Right hindlimb (tissue), 1 donor: ENCODE measurements around the gene CHST8.

ENCODE experiments used
- DNase-seq: peaks from one replicate; pipeline ENCODE4 v3.0.0-alpha.2; 2018

Gene CHST8

DNA sequence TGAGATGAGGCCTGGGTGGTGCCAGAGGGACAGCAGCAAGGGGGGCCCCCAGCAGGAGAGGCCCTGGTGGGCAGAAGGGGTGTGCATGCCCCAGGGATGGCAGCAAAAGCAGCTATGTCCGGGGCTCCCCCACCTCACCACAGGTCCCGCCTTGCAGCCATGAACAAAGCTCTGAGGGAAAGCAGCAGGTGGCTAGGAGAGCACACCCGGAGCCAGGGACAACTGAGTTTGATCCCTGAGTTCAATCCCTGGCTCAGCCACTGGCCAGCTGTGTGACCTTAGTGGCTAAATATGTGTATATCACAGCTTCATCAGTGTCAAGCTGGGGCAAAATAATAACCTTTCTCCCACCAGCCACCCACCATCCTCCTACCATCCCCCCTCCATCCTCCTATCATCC, 127.3 kb downstream of the CHST8 start:
- no peak for DNase-seq

DNA sequence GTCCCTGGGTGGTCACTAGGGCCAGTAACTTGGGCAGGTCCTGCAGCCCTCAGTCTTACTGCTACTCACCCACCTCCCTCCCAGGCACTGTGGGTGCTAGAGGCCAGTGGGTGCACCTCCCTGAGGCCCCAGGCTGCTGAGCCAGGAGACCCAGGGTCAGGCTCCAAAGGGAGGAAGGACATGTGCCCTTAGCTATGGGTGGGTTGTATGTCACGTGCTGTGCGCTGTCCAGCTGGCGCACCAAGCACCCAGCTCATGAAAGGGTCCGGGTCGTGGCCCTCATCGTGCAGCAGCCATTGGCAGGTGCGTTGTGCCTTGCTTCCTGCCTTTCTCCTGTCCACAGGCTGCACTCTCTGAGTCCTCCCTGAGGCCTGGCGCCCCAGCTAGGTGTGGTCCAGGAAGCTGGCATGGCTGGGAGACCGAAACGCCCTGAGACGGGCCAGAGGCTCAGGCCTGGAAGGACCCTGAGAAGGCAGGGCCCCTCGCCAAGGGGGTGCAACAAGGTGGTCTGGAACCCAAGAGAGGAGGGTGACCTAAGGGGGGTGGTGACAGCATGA, 127.9 kb downstream of the CHST8 start:
- no peak for DNase-seq

DNA sequence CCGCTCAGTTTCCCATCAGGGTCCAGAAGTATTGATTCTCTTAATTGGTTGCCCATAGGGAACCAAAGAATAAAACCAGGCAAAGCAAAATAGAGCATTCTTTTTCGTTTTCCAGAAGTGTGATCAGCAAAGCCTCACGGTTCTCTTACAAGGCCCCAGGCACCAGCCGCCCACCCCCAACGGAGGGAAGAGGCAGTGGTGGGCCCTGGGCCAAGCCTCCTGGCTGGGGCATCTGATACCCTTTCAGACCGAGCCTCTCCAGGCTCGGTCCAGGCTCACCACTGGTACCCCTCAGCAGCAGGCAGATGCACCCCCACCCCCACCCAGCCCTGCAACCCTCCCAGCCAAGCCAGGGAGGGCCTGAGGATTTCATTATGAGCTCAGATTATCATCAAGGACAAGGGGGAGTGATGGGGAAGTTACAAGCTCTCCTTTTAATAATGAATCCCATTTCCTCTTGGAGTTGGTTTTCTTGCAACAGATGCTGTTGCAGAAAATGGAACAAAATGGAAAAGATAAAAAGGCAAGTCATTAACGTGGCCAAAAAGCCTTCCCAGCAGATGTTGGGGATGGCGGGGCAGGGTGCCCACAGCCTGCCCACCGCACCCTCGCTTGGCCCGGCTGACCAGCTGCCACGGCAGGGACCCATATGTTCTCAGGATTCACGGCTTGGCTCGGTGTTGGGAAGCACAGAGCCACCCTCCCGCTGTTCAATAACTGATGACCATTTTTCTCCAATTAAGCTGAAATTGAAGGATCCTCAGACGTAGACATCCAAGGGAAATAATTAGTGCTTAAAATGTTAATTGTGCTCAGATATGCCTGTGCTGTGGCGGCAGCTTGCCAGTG, 129.1 kb downstream of the CHST8 start:
- DNase-seq = no peak

DNA sequence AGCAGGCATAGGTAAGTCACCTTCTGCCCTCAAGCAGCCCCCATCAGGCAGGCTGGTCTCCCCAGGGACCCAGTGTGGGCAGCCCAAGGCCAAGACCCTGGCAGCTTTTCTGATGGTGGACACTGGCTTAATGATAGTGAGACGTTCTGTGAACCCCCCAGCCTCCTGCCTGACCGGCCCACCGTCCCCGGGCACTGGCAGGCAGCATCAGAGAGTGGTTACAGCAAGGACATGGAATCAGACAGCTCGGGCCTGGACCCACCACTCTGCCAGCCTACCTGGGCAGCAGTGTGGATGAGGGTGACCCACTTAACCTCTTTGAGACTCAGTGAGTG, 129.7 kb downstream of the CHST8 start:
- no peak for DNase-seq

DNA sequence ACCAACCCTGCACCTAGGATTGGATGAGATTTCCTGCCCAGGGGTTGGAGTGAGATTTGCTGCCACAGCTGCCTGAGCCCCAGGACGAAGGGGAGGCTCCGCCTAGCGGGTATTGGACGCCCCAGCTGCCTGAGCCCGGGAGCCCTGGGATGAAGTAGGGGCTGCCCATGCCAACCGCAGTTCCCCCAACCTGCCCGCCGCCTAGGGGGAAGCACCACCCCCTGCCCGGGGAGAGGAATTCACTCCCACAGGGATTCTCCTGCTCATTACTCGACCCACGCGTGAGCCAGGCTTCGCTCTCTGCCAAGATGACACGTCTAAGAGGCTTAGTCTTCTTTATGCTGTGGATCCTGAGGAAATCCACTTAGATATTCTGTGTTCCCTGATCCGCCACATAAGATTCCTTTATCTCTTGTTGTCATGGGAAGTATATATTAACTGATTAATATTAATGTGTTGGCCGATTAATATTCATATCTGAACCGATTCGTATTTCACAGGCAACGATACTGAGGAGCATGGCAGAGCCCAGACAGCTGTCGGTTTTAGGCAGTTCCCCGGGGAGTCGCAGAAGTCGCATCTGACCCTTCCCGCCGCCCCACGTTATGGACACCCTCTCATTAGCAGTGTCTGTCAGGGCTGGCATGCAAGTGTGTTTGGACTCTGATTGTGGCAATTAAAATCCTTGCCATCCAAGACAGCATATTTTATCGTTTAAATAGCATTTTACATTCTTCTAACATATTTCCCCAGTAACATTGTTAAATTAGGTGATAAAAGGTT, 130.5 kb downstream of the CHST8 start:
- DNase-seq = no peak

DNA sequence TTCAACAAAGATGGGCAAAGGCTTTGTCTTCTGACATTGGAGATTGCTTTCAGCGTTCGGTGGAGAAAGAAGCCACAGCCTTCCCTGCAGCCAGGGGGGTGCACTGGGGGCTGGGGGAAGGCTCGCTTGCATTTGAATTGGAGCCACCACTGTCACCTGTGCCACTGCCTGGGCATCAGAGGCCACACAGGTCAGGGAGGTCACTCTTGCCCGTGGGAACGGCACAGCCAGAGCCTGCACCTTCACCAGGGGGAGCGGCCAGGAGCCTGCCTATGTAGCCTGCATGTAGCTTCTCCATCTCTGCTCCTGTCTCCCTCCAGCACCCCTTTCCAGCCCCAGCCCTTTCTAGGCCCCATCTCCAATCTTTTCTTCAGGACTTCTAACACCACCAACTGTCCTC, 131.2 kb downstream of the CHST8 start:
- no peak for DNase-seq

DNA sequence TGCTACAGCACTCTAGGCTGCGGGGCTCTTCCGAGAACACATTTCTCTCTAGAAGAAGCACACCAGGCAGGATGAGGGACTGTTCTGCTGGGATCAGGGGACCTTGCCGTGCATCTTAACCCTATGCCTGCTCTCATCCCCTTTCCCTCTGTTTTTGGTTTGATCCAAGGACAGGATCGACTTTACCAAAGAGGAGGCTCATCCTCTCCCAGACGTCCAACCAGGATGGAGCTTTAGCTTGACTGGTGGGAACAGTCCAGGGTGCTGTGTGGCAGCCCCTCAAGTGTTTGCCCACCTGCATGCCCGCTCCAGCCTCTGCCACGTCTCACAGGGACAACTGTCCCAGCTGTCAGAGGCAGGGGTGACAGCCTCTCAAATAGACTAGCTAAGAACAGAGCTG, 132.6 kb downstream of the CHST8 start:
- no peak for DNase-seq

DNA sequence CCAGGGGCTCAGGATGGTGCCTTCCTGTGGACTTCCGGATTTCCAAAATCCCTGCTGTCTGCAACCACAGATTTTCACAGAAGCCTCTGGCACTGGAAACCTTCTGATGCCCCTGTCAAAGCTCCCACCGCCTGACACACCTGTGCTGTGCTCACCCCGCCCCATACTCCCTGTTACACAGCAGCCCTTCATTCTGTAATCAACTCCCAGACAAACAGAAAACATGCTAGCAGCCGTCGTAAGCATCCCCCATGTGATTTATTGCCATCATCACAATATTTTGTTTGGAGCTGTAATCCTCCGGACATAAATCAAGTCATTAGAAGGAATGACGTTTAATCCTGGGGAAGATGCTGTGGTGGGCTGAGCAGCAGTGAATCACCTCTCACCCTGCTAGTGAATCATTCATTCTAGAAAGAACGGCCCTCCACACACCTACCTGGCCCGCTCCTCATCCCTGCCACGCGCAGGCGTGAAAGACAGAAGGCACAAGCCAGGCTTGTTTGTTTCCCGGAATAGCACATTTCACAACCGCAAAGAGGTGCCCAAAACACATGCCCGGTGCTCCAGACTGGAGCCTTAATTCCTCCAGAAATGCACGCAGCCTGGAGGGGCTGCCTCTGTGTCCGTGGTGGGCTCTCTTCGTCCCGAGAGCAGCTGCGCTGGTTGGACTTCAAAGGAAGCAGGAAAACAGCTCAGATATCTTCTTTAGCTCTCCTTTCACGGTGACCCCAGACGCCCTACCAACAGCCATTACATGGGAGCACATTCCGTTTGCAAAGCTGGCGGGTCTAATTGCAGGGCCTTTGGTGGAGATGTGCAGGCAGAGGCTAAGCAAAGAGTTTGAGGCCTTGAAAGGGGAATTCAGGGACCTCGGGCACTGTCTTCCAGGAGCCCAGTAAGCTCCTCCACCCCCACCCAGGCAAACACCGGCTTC, 133.6 kb downstream of the CHST8 start:
- DNase-seq = no peak

DNA sequence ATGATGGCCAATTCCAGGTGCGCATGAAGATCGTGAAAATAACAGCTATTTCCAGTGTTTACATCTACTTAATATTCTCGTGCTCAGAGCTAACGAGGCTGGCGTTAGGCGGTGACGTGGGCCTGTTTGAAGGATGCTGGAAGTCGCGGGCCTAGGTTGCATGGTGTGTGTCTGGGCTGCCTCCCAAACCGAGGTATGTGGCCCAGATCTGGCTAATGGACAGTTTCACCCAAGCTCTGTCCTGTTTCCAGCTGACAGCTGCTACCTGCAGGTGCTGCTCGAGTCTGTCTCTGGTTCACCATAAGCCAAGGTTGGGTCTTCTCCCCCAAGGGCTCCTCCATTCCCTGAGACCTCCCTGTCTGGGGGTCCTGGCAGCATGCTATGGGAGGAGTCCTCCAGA, 134.4 kb downstream of the CHST8 start:
- no peak for DNase-seq

DNA sequence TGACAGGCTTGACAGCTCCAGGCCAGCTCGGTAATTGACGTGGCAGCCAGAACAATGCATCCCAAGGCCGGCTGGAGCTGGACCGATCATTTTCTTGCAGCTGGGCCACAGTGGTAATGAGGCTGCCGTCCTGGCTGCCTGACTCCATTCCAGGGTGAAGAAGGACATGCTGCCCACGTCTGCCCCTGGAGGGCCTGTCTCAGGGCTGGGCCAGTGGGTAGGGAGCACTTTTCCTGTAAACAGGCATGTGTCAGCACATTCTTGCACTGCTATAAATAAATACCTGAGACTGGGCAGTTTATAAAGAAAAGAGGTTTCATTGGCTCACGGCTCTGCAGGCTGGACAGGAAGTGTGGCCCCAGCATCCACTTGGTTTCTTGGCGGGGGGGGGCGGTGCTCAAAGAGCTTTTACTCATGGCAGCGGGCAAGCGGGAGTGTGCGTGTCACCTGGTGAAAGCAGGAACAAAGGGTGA, 136.8 kb downstream of the CHST8 start:
- no peak for DNase-seq

DNA sequence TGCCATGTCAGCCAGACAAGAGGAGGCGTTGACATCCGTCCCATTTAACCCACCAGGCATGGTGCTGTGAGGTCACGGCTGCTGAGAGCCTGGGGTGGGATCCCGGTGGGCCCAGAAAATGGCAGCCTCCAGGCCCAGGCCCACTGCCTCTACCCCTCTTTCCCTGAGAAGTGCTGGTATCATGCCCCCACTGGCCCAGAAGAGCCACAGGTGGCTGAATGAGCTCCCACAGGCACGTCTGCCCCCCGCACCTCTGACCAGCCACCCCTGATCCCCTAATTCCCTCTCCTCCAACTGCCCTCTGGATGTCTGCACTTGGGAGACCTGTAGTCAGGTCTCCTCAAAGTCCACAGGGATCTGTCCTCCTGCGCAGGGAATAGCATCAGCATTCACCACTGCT, 137.6 kb downstream of the CHST8 start:
- DNase-seq = no peak

DNA sequence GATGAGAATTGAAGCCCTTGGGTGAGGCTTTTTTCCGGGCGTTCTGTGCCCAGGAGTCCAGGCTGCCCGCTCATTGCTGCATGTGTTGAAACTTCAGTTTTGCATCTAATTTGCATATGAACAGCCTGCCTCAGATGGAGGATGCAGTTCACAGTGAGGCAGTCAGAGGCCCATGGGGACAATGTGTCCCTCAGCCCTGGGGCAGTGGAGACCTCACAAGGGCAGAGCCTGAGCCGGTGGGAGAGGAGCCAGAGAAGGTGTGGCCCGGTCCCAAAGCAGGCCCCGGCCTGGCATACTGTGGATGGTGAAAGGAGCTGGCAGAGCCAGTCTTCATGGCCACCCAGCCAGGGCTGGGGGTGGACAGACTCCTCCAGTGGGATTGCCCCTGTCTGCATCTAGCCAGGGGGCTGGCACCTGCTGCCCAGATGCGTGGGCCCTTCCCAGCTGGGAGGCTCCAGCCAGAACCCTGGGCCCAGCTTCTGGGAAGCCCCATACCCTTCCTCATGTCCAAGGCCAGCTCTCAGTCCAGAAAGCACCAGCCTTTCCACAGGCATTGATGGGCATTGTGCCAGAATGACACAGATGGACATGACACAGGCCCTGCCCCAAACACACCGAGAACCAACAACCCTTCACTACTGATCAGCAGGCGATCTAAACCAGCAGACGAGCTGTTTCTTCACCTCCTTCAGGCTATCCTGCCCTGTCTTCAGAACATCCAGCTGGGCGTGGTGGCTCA, 142.0 kb downstream of the CHST8 start:
- no peak for DNase-seq

DNA sequence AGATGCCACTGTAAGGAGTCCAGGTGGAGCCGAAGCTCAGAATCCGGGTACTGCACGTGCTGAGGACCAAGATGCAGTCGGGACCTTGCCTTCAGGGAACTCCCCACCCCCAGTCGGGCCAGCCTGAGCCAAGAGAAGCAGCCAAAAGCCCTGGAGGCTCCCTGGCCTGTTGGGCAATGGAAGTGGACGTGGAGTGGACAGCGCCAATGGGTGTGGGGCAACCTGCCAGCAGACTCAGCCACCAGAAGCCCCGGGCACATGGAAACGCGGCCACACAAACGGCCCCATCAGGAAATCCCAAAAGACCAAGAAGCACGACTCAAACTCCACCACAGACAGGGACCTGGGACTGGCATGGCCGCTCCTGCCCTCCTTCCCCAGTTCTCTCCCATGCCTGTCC, 144.9 kb downstream of the CHST8 start:
- no peak for DNase-seq

DNA sequence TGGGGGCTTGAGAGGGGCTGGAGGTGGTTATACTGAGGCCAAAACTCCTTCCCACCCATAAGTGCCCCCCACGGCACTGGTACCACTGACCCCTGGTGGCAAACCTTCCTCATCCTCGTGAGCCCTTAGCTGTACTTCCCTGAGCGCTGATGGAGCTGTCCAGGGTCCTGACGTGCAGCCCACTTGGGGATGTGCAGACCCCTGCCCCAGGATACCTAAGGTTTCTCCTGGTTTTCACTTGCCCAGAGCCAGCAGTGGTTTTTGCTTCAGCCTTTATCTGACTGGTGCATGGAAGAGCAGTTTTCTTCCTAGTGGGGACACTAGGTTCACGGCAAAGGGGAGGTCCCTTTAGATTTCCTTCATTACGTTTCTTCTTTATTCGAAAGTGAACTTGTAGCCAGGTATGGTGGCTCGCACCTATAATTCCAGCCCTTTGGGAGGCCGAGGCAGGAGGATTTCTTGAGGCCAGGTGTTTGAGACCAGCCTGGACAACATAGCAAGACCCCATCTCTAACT, 146.2 kb downstream of the CHST8 start:
- peak; percentile 47 for DNase-seq

DNA sequence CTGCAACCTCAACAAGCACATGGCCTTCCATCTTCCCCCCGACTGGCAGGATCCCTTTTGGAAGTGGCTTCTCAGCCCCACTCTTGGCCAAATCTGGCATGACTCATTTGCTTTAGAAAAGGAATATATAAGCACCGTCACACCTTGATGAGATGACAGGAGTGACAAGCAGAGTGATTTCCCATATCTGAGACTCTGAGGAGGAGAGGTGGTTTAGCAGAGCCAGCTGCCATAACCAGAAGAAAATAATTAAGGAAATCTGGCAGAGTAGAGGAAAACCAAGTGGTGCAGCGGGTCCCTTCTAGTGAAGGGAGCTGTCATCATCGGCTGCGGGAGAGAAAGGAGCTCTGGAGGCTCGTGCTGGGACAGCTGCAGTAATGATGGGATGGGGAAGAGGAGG, 147.5 kb downstream of the CHST8 start:
- DNase-seq = no peak

DNA sequence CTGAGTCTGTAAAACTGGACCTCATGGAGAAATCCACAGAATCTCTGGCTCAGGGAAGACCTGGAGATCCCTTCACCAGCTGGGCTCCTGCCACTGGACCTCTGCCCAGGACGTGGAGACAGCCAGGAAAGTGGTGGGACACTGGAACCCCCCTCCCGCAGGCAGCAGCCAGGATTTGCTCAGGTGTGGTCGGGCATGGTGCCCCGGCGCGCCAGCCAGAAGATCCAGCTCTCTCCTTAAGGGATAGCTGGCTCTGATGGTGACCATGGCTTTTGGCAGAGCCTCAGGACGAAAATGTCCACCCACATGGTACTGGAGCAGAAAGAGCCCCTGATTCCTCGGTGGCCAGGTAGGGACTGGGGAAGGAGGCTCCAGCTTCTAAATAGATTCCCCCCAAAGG, 148.4 kb downstream of the CHST8 start:
- DNase-seq = no peak

DNA sequence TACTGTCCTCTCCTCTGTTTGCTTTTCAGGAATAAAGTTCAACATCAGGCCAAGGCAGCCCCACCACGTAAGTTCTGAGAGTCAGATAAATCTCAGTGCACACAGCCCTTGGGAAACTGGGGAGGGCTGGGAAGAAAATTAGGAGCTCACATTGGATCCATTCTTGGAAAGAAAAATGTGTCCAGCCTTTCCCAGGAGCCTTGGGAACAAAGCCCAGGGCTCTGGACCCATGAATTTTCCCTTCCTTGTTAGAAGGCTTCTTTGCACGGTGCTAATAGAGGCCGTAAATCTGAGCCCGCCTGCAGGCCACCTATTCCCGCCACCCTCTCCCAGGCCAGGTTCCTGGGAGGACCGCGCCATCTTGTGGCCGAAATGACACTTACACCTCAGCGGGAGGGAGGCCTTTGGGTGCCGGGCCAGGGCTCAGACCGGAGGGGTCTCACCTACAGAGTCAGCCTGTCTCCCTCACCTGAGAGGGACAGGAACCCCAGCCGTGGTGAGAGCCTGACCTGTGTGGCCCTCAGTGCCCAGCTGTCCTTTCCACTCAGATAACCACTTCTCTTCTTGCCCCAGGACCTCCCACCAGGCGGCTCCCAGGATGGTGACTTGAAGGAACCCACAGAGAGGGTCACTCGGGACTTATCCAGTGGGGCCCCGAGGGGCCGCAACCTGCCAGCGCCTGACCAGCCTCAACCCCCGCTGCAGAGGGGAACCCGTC, 149.8 kb downstream of the CHST8 start:
- DNase-seq = peak; percentile 70

DNA sequence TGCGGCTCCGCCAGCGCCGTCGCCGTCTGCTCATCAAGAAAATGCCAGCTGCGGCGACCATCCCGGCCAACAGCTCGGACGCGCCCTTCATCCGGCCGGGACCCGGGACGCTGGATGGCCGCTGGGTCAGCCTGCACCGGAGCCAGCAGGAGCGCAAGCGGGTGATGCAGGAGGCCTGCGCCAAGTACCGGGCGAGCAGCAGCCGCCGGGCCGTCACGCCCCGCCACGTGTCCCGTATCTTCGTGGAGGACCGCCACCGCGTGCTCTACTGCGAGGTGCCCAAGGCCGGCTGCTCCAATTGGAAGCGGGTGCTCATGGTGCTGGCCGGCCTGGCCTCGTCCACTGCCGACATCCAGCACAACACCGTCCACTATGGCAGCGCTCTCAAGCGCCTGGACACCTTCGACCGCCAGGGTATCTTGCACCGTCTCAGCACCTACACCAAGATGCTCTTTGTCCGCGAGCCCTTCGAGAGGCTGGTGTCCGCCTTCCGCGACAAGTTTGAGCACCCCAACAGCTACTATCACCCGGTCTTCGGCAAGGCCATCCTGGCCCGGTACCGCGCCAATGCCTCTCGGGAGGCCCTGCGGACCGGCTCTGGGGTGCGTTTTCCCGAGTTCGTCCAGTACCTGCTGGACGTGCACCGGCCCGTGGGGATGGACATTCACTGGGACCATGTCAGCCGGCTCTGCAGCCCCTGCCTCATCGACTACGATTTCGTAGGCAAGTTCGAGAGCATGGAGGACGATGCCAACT, 150.5 kb downstream of the CHST8 start:
- DNase-seq = no peak

DNA sequence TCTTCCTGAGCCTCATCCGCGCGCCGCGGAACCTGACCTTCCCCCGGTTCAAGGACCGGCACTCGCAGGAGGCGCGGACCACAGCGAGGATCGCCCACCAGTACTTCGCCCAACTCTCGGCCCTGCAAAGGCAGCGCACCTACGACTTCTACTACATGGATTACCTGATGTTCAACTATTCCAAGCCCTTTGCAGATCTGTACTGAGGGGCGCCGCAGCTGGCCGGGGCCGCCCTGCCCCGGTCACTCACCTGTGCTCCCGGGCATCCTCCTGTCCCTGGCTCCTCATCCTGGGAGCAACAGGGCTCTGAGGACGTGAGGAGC, 151.1 kb downstream of the CHST8 start:
- DNase-seq = no peak
